Measurements from ENCODE around the gene FANCD2. TPM values are rescaled to one million over a fixed set of nuclear protein-coding genes. Genes with fewer than 3 reads are reported as not detected.

The FANCD2 gene
- total and polyA plus RNA-seq, 11 donors: 0.12 to 4.4 (median 0.82) TPM

DNA sequence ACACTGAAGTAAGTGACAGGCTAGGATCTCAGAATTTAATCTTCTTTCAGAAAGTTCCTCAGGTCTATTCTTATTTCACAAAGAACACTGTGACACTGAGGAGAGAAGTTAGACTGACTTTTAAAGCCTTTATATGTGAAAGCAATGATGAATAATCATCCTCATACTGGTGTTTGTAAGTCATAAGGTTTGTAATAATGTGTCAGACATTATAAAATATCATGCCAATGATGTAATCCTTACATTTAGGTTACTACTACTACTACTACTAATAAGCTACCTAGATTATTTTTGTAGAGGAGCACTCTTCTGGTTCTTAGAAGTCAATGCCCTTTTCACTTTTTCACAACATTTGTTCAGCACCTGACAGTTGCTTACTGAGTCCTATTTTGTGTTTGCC is 48.4 kb downstream of the FANCD2 start:
- no peak for TF ChIP-seq CTCF (IDR thresholded peaks at IDR 0.05)
- TF ChIP-seq POLR2A (IDR thresholded peaks at IDR 0.05): no peak
- H3K4me1 ChIP-seq: no peaks in the 10 kb centered on the region
- intact Hi-C loops (cut with DNase I): no loop called here
- no peak overlapping the region for H3K27ac ChIP-seq
- H3K36me3 ChIP-seq: peaks cover 0 to 5% (median 0%) of the 10 kb centered on the region in 9 donors
- no peak for DNase-seq
- no peaks in the 10 kb centered on the region for H3K9me3 ChIP-seq
- no peak overlapping the region for H3K4me3 ChIP-seq
- no peaks in the 10 kb centered on the region for H3K27me3 ChIP-seq
- no peak for ATAC-seq

DNA sequence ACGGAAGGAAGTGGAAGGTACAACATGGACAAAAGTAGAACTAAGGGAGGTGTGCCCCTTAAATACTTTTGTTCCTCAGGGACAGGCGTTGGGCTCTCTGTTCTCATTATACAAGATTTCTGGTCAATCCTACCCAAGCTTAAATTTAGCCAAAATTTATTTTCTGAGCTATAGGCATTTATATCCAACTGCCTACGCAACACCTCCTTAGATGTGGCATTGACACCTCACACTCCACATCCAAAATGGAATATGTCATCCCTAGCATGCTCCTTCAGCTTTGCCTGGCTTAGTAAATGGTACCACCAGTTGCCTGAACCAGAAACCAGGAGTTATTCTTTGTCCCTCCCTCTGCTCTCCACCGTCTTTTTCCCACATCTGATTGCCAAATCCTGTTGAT is 55.6 kb downstream of the FANCD2 start:
- no peak for ATAC-seq
- WGBS, 4 donors: 92 to 96% (median 95%) methylated on average over 4 of the region's 4 CpGs

DNA sequence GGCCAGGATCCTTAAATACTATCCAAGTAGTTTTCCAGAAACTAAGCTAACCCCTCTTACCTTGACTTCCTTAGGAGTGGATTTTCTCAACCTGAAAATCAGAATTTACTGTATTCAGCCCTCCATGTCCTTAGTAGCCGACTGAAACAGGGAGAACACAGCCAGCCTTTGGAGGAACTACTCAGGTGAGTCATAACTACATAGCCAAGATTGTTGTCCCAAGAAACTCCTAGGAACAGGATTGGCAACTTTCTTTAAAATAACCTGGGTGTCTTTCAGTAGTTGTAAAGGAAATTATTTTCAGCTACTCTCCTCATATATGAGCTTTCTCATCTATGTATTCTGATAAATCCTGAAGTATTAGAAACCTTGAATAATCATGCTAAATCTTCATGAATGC is 59.5 kb downstream of the FANCD2 start:
- 91 to 97% (median 96%) methylated on average over 1 of the region's 1 CpG for WGBS, 4 donors
- ATAC-seq: no peak
- TF ChIP-seq CTCF (IDR thresholded peaks at IDR 0.05): no peak
- no peak for TF ChIP-seq POLR2A (IDR thresholded peaks at IDR 0.05)
- no peak for DNase-seq
- no peak overlapping the region for H3K27ac ChIP-seq
- H3K9me3 ChIP-seq: no peaks in the 10 kb centered on the region
- no peaks in the 10 kb centered on the region for H3K4me1 ChIP-seq
- peaks cover 0 to 29% (median 0%) of the 10 kb centered on the region in 9 donors for H3K36me3 ChIP-seq
- no peak overlapping the region for H3K4me3 ChIP-seq
- no peaks in the 10 kb centered on the region for H3K27me3 ChIP-seq
- intact Hi-C loops (cut with DNase I): no loop called here

More for the DNA sequence above, 55.6 kb downstream of the FANCD2 start:
- no peaks in the 10 kb centered on the region for H3K4me1 ChIP-seq
- H3K27ac ChIP-seq: no peak overlapping the region
- TF ChIP-seq POLR2A (IDR thresholded peaks at IDR 0.05) (no peak), CTCF (IDR thresholded peaks at IDR 0.05) (no peak)
- no peaks in the 10 kb centered on the region for H3K27me3 ChIP-seq
- peaks cover 0 to 17% (median 0%) of the 10 kb centered on the region in 9 donors for H3K36me3 ChIP-seq
- H3K9me3 ChIP-seq: no peaks in the 10 kb centered on the region
- no peak for DNase-seq
- intact Hi-C loops (cut with DNase I): no loop called here
- no peak overlapping the region for H3K4me3 ChIP-seq

DNA sequence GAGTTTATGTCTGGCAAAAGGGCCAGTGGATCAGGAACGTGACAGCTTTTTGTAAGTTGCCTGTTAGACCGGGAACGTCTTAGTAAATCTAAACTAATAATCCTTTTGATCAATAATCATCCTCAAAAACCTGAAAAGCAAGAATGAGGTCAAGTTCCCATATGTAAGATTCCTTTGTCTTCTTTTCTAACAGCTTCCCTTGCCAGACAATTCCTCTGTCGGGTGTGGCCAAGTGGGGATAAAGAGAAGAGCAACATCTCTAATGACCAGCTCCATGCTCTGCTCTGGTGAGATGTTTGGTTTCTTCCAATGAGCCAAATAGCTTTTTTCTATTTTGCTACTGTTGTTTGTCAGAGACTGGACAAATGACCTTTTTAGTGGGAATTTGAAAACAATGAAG is 62.0 kb downstream of the FANCD2 start:
- TF ChIP-seq CTCF (IDR thresholded peaks at IDR 0.05): no peak
- TF ChIP-seq POLR2A (IDR thresholded peaks at IDR 0.05): no peak
- intact Hi-C loops (cut with DNase I): no loop called here
- no peak for DNase-seq
- Histone ChIP-seq H3K36me3 (peaks cover 0 to 12% (median 0%) of the 10 kb centered on the region in 9 donors), H3K9me3 (no peaks in the 10 kb centered on the region), H3K4me1 (no peaks in the 10 kb centered on the region), H3K27me3 (no peaks in the 10 kb centered on the region), H3K4me3 (no peak overlapping the region), H3K27ac (no peak overlapping the region)
- no peak for ATAC-seq
- WGBS, 4 donors: 93 to 96% (median 95%) methylated on average over 4 of the region's 4 CpGs

Data from heart left ventricle (tissue), 16 donors.